GM23338 (cell line): ENCODE results near the gene SLC38A10. TPM values are rescaled to one million over a fixed set of nuclear protein-coding genes. Genes with fewer than 3 reads are reported as not detected.

Experiments used
- ATAC-seq: fragments of 200-7000 bp; cut with Tn5 transposase; 3 replicates; pipeline ENCODE4 v1.9.1; 2020
- DNase-seq: peaks from one replicate; pipeline ENCODE4 v3.0.0-alpha.2; 2015; ENCODE audit warnings: low spot score
- H2AFZ ChIP-seq: fragments of 200-600 bp; sonication (generic); 2 replicates; pipeline ENCODE4 v1.8.0; 2016; ENCODE audit warnings: antibody characterized with exemption, mild to moderate bottlenecking, moderate library complexity
- H3F3A ChIP-seq: fragments of 200-600 bp; sonication (generic); replicated peaks from 2 replicates; pipeline ENCODE4 v1.8.0; 2017; ENCODE audit warnings: antibody characterized with exemption, mixed run types, low read depth
- H3K27ac ChIP-seq: fragments of 200-600 bp; sonication (generic); 2 replicates; pipeline ENCODE4 v1.6.1; 2016; ENCODE audit warnings: low read depth
- H3K27me3 ChIP-seq: fragments of 200-600 bp; sonication (generic); 2 replicates; pipeline ENCODE4 v1.8.0; 2016; ENCODE audit warnings: mild to moderate bottlenecking, mixed run types, moderate library complexity; ENCODE audit not compliant: insufficient read depth
- H3K36me3 ChIP-seq: fragments of 200-600 bp; sonication (generic); 2 replicates; pipeline ENCODE4 v1.8.0; 2016; ENCODE audit warnings: mild to moderate bottlenecking; ENCODE audit not compliant: insufficient read depth
- H3K4me1 ChIP-seq: fragments of 200-600 bp; sonication (generic); 2 replicates; pipeline ENCODE4 v1.8.0; 2016; ENCODE audit warnings: mild to moderate bottlenecking, moderate library complexity; ENCODE audit not compliant: insufficient read depth
- H3K4me2 ChIP-seq: fragments of 200-600 bp; sonication (generic); 2 replicates; pipeline ENCODE4 v1.7.1; 2017; ENCODE audit warnings: mixed run types
- H3K4me3 ChIP-seq: fragments of 200-600 bp; sonication (generic); 2 replicates; pipeline ENCODE4 v1.6.1; 2016; ENCODE audit warnings: mixed run types
- H3K79me2 ChIP-seq: fragments of 200-600 bp; sonication (generic); replicated peaks from 2 replicates; pipeline ENCODE4 v1.8.0; 2017; ENCODE audit warnings: mild to moderate bottlenecking; ENCODE audit not compliant: insufficient read depth
- H3K9me2 ChIP-seq: fragments of 200-600 bp; sonication (generic); 2 replicates; pipeline ENCODE4 v1.8.0; 2017; ENCODE audit not compliant: insufficient read depth
- H4K20me1 ChIP-seq: fragments of 200-600 bp; sonication (generic); replicated peaks from 2 replicates; pipeline ENCODE4 v1.8.0; 2017; ENCODE audit warnings: mild to moderate bottlenecking; ENCODE audit not compliant: insufficient read depth
- H3K27ac Mint-ChIP-seq: 2 replicates; pipeline ENCODE4 v1.8.0; 2020; ENCODE audit warnings: inconsistent platforms, mild to moderate bottlenecking, moderate library complexity, mixed read lengths
- H3K27me3 Mint-ChIP-seq: 3 replicates; pipeline ENCODE4 v1.8.0; 2022; ENCODE audit warnings: low read depth, mild to moderate bottlenecking, moderate library complexity, mixed read lengths, inconsistent platforms; ENCODE audit not compliant: insufficient read depth, poor library complexity
- H3K36me3 Mint-ChIP-seq: 3 replicates; pipeline ENCODE4 v1.8.0; 2021; ENCODE audit warnings: low read depth, mild to moderate bottlenecking, inconsistent platforms, moderate library complexity, mixed read lengths
- H3K4me1 Mint-ChIP-seq: 3 replicates; pipeline ENCODE4 v1.8.0; 2020; ENCODE audit warnings: mild to moderate bottlenecking, inconsistent platforms, mixed read lengths
- H3K4me3 Mint-ChIP-seq: 3 replicates; pipeline ENCODE4 v1.8.0; 2021; ENCODE audit warnings: moderate library complexity, mild to moderate bottlenecking, inconsistent platforms, mixed read lengths
- H3K9me3 Mint-ChIP-seq: 3 replicates; pipeline ENCODE4 v1.8.0; 2020; ENCODE audit warnings: moderate library complexity, mild to moderate bottlenecking, inconsistent platforms, mixed read lengths
- CREB1 ChIP-seq: fragments of 250-450 bp; sonication (Bioruptor Pico); IDR thresholded peaks from 2 replicates; pipeline ENCODE4 v1.5.0; 2020; ENCODE audit warnings: low read depth, mild to moderate bottlenecking, moderate library complexity
- CTCF ChIP-seq, 2 experiments: fragments of 200-600 bp in 1 of 2; sonication (generic) in 1 of 2; conservative IDR thresholded peaks; 2 replicates each; pipeline versions ENCODE4 v1.5.1 to v1.6.1; 2016 to 2017; ENCODE audit warnings: antibody characterized with exemption in 2 of 2, low read depth in 2 of 2, mild to moderate bottlenecking in 2 of 2, moderate library complexity in 1 of 2
- EZH2 ChIP-seq: fragments of 200-600 bp; sonication (generic); IDR thresholded peaks from one replicate; pipeline ENCODE4 v1.8.0; 2017; ENCODE audit warnings: antibody characterized with exemption, mild to moderate bottlenecking, low read depth; ENCODE audit not compliant: unreplicated experiment
- EZH2phosphoT487 ChIP-seq: fragments of 200-600 bp; sonication (generic); IDR thresholded peaks from one replicate; pipeline ENCODE4 v1.8.1; 2018; ENCODE audit warnings: antibody characterized with exemption; ENCODE audit not compliant: unreplicated experiment
- JUNB ChIP-seq: IDR thresholded peaks from one replicate; pipeline ENCODE4 v1.6.1; 2016; ENCODE audit warnings: antibody characterized with exemption; ENCODE audit not compliant: unreplicated experiment
- NANOG ChIP-seq: IDR thresholded peaks from 2 replicates; pipeline ENCODE4 v1.6.1; 2016; ENCODE audit warnings: antibody characterized with exemption, borderline replicate concordance
- POLR2AphosphoS5 ChIP-seq: IDR thresholded peaks from 2 replicates; pipeline ENCODE4 v1.6.1; 2016; ENCODE audit warnings: antibody characterized with exemption, low read depth
- REST ChIP-seq: IDR thresholded peaks from one replicate; pipeline ENCODE4 v1.6.1; 2018; ENCODE audit warnings: antibody characterized with exemption; ENCODE audit not compliant: unreplicated experiment
- STAT1 ChIP-seq: IDR thresholded peaks from one replicate; pipeline ENCODE4 v1.6.1; 2016; ENCODE audit warnings: antibody characterized with exemption; ENCODE audit not compliant: unreplicated experiment
- ZNF114 ChIP-seq: fragments of 250-450 bp; sonication (Bioruptor Pico); IDR thresholded peaks from 2 replicates; pipeline ENCODE4 v1.5.0; 2020; ENCODE audit warnings: mild to moderate bottlenecking, moderate library complexity
- ZNF462 ChIP-seq: fragments of 250-450 bp; sonication (Bioruptor Pico); IDR thresholded peaks from 2 replicates; pipeline ENCODE4 v1.5.0; 2020; ENCODE audit warnings: mild to moderate bottlenecking, moderate library complexity
- polyA plus RNA-seq: library from polyadenylated mRNA; unstranded; fragments of >200 nt; fragmentation: Nextera tagmentation; extraction: Ambion mirVana; gene quantifications from 2 replicates; pipeline ENCODE4 v1.2.1, GENCODE V29; 2016
- total RNA-seq: library from RNA; depleted of rRNA; stranded (reverse); fragments of >200 nt; shearing (Covaris generic); gene quantifications from 2 replicates; pipeline ENCODE4 v1.2.3, GENCODE V29; 2014

SLC38A10 gene
- total and polyA plus RNA-seq, 2 experiments from 2014 or later = 17.1 to 55.8 TPM

GRCh38 chr17:81282141-81282540 is 13.0 kb downstream of the SLC38A10 start (continued):
- TF ChIP-seq ZNF462 (CRISPR knock-in tag) (no peak), JUNB (no peak)

GRCh38 chr17:81280571-81280970 is 14.5 kb downstream of the SLC38A10 start:
- no peaks in the 10 kb centered on the region; the same call in 1 of the 2 replicates for H3K36me3 ChIP-seq
- TF ChIP-seq CREB1 (CRISPR knock-in tag) (no peak), STAT1 (no peak), REST (no peak), CTCF (conservative IDR thresholded peaks at IDR 0.05; ENCODE audit: low read depth in 2 of 2) (no peak), NANOG (no peak), EZH2phosphoT487 (no peak), POLR2AphosphoS5 (no peak), EZH2 (no peak), ZNF114 (CRISPR knock-in tag) (no peak), JUNB (no peak)

More at GRCh38 chr17:81280571-81280970, 14.5 kb downstream of the SLC38A10 start:
- Histone ChIP-seq H3K9me2 (no peaks in the 10 kb centered on the region), H3F3A (no peaks in the 10 kb centered on the region), H3K4me2 (no peak overlapping the region), H3K27me3 (no peaks in the 10 kb centered on the region), H3K27ac (no peak overlapping the region), H4K20me1 (no peaks in the 10 kb centered on the region), H2AFZ (no peak overlapping the region), H3K4me3 (no peak overlapping the region), H3K79me2 (peaks cover 9% of the 10 kb centered on the region; the same call in 1 of the 2 replicates), H3K4me1 (no peaks in the 10 kb centered on the region)
- Mint-ChIP-seq H3K27ac (no peak overlapping the region), H3K4me3 (no peak overlapping the region), H3K27me3 (peaks cover 4% of the 10 kb centered on the region), H3K9me3 (no peaks in the 10 kb centered on the region), H3K36me3 (peaks cover 13% of the 10 kb centered on the region), H3K4me1 (peaks cover 7% of the 10 kb centered on the region)
- ATAC-seq (no peak), DNase-seq (no peak)
